AG09319 (cell line): ENCODE measurements around the gene GAST.
"Not testable (repeated sequence)": the region's sequence is repeated elsewhere in the genome, so short reads cannot be mapped to it uniquely, and the experiment has no call there.

ENCODE experiments used
- DNase-seq: peaks from one replicate; pipeline ENCODE4 v3.0.0-alpha.2; 2010; ENCODE audit warnings: low read depth; ENCODE audit errors: extremely low read depth
- TF ChIP-seq, protein P1 (sequence below): IDR thresholded peaks from 2 replicates; pipeline ENCODE4 v1.5.1; 2011; ENCODE audit warnings: low read depth, mild to moderate bottlenecking, inconsistent platforms, low read length, moderate library complexity

GAST gene

DNA sequence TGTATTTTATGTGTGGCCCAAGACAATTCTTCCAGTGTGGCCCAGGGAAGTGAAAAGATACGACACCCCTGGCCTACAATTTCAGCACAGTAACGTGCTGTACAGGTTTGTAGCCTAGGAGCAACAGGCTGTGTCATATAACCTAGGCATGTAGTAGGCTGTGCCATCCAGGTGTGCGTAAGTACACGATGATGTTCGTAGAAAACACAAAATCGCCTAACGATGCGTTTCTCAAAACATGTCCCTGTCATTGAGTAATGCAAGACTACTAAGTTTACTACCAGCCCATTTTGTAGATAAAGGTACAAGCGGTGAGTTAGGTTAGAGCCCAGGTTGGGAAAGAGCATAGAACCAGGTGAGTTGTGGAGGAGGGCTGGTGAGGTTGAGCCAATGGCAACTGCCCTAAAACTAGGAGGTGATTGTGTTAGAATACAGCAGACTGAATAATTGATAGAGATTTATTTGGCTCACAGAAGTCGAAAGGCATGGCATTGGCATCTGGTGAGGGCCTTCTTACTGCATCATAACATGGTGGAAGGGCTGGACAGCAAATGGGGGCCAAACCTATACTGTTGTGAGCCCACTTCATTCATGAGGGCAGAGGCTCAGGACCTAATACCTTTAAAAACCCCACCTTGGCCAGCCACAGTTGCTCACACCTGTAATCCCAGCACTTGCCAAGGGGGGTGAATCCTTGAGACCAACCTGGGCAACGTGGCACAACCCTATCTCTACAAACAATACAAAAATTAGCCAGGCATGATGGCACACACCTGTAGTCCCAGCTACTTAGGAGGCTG lies 19.2 kb upstream of the GAST start:
- TF ChIP-seq, protein P1, sequence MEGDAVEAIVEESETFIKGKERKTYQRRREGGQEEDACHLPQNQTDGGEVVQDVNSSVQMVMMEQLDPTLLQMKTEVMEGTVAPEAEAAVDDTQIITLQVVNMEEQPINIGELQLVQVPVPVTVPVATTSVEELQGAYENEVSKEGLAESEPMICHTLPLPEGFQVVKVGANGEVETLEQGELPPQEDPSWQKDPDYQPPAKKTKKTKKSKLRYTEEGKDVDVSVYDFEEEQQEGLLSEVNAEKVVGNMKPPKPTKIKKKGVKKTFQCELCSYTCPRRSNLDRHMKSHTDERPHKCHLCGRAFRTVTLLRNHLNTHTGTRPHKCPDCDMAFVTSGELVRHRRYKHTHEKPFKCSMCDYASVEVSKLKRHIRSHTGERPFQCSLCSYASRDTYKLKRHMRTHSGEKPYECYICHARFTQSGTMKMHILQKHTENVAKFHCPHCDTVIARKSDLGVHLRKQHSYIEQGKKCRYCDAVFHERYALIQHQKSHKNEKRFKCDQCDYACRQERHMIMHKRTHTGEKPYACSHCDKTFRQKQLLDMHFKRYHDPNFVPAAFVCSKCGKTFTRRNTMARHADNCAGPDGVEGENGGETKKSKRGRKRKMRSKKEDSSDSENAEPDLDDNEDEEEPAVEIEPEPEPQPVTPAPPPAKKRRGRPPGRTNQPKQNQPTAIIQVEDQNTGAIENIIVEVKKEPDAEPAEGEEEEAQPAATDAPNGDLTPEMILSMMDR: no peak
- no peak for DNase-seq

DNA sequence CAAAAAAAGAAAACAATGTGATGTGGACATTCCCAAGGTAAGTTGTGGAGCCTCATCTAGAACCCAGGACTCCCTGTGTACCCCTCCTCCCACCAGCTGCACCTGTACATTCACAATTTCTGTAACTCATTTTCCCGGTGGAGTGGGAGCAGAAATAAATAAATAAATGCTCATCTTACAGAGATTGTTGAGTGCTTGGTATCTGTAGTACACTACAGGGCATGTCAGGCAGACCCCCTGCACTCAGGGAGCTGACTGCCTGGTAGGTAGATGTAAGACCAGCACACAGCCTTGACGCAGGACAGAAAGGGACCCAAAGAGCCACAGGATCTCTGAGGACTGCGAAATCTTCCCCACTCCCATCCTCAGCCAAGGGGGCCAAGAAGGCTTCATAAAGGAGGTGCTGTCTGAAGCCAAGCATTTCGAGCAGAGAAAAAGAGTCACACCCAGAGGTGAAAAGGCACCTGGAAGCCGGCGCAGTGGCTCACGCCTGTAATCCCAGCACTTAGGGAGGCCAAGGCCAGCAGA lies 16.9 kb upstream of the GAST start:
- no peak for DNase-seq
- TF ChIP-seq, protein P1: no peak

DNA sequence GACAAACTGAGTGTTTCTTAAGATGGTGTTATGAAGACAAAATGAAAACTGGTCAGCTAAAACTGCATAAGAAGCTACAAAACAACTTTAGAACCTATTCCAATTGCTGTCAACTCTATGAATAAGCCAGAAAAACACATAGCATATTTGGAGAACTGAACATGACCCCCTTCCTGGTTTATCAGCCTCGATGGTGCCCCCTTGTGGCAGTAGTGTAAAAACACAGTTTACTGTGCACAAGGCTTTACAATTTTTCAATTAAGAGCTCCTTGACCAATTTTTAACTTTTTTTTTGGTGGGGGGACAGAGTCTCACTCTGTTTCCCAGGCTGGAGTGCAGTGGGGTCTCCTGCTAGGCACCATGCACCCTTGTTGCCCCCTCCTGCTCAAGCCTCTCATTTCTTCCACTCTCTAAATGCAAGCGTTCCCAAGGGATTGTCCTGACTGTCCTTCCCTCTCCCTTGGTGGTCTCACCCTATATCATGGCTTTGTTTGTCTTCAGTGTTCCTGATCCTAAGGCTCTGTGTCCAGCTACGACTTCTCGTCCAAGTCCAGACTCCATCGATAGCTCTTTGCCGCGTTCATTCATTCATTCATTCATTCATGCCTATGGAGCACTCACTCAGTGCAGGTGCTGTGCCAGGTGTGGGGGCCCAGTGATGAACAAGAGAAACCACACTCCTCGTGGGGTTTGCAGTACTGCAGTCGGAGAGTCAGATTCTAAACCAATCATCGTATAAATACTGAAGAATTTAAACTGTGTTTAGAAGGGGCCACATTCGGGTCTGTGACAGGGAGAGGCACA lies 16.0 kb upstream of the GAST start:
- peak; percentile 63 for DNase-seq
- TF ChIP-seq, protein P1: peak; percentile 84

DNA sequence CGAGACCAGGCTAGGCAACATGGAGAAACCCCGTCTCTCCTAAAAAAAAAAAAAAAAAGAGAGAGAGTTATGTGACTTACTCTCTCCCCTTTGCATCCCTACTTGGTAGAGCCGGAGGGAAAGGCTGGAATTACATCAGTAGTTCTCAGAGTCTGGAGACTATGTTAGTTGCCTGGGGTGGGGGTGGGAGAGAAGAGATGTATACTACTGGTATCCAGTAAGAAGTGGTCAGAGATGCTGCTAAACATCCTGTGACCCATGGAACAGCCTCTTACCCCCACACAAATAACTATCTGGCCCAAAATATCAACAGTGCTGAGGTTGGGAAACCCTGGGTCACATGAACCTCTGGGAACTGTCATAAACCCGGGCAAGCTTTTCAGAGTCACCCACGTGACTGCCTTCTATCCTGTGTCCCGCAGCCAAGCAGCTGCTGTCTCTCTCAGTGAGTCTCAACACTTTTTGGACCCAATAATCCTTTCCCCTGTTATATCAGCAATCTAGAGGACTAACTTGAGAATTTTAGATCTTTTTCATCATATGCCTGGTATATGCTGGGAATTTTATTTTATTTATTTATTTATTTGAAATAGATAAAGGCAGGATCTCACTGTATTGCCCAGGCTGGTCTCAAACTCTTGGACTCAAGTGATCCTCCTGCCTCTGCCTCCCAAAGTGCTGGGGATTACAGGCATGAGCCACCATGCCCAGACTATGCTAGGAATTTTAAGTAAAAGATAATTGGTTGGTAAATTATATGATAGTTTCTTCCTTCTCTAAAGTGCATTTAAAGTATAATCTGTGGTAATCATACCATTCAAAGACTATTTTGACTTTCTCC lies 14.8 kb upstream of the GAST start:
- TF ChIP-seq, protein P1: no peak
- DNase-seq: no peak

DNA sequence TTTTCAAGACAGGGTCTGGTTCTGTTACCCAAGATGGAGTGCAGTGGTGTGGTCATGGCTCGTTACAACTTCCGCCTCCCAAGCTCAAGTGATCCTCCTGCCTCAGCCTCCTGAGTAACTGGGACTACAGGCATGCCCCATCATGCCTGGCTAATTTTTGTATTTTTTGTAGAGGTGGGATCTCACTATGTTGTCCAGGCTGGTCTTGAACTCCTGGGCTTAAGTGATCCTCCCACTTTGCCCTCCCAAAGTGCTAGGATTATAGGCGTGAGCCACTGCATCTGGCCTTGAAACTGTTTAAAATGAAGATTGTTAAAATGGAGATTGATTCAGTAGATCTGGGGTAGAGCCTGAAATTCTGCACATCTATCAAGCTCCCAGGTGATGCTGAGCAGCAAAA lies 11.3 kb upstream of the GAST start:
- DNase-seq: not testable (repeated sequence)

DNA sequence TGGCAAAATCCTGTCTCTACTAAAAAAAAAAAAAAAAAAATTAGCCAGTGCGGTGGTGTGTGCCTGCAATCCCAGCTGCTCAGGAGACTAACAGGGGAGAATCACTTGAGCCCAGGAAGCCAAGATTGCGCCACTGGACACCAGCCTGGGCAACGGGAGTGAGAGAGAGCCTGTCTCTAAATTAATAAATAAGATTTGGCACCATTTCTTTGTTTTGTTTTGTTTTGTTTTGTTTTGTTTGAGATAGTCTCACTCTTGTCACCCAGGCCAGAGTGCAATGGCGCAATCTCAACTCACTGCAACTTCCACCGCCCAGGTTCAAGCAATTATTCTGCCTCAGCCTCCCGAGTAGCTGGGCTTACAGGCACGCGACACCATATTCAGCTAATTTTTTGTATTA lies 9.4 kb upstream of the GAST start:
- DNase-seq: no peak
- TF ChIP-seq, protein P1: no peak

DNA sequence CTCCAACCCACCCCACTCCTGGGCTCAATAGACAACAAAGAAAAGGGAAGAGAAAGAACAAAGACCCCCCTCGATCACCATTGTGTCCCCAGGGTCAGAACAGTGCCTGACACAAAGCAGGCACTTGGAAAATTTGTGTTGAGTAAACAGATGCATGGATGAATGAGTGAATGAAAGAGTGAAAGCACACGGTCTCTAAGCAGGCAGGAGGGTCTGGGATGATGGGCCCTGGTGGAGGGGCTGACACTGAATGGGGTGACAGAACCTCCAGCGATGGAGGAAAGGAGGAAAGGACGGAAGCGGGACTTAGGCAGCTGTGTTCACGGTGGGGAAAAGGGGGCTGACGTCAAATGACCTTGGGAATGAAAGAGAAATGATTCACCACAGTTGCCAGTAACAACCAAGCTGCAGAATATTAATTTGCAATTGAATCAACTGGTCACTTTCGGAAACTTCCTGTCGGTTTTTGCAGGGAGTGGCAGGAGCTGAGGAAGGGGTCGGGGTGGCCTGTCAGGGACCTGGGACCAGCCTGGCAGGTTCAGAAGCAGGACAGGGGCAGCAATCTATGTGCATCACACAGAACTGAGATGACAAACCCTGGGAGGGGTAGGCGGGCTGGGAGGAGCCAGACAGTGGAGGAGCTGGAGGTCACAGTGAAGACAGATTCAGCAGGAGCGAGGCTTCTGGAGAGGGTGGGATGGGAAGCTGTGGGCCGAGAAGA lies 6.7 kb upstream of the GAST start:
- no peak for DNase-seq
- TF ChIP-seq, protein P1: no peak
